ENCODE measurements around the gene ZBTB37. TPM values are rescaled to one million over a fixed set of nuclear protein-coding genes. Genes with fewer than 3 reads are reported as not detected.

ZBTB37 gene
- 10 to 100 TPM; 15.8 to 17.6 (median 17.2) TPM for total RNA-seq

- TF ChIP-seq CTCF (IDR thresholded peaks at IDR 0.05; ENCODE audit: low read depth) = no peak
Observed at GRCh38 chr1:173868266-173869020, at the start of gene ZBTB37. TSS of gene ZBTB37 (plus strand) at chr1:173868380. CDS start at chr1:173870226, 1,846 bp downstream.

- no peak for TF ChIP-seq CTCF (IDR thresholded peaks at IDR 0.05; ENCODE audit: low read depth)
Observed at GRCh38 chr1:173818459-173818858, 49.7 kb upstream of the ZBTB37 start.

GRCh38 chr1:173821680-173822079 is 46.5 kb upstream of the ZBTB37 start:
- no peak for TF ChIP-seq CTCF (IDR thresholded peaks at IDR 0.05; ENCODE audit: low read depth)

- no peak for TF ChIP-seq CTCF (IDR thresholded peaks at IDR 0.05; ENCODE audit: low read depth)
Observed at GRCh38 chr1:173823781-173824314, 44.3 kb upstream of the ZBTB37 start.

GRCh38 chr1:173824315-173825081 is 43.7 kb upstream of the ZBTB37 start, which contains the start of the genes CENPL and DARS2:
TSS of gene CENPL (minus strand) at chr1:173824883. CDS start at chr1:173811299, 13,584 bp downstream.
TSS of gene DARS2 (plus strand) at chr1:173824673. CDS start at chr1:173825230, 557 bp downstream.
- TF ChIP-seq CTCF (IDR thresholded peaks at IDR 0.05; ENCODE audit: low read depth) = no peak

- TF ChIP-seq CTCF (IDR thresholded peaks at IDR 0.05; ENCODE audit: low read depth) = no peak
Observed at GRCh38 chr1:173827611-173828010, 40.6 kb upstream of the ZBTB37 start.

- no peak for TF ChIP-seq CTCF (IDR thresholded peaks at IDR 0.05; ENCODE audit: low read depth)
Observed at GRCh38 chr1:173832748-173833147, 35.4 kb upstream of the ZBTB37 start.

All from subcutaneous adipose tissue (tissue), 4 donors.